ENCODE results near the gene OLFML3.

GRCh38 chr1:113940365-113941244 is 38.7 kb upstream of the OLFML3 start:
- TF ChIP-seq EZH2 (IDR thresholded peaks at IDR 0.05; ENCODE audit: borderline replicate concordance, low read depth, low read length, severe bottlenecking) (no peak), CTCF (IDR thresholded peaks at IDR 0.05; ENCODE audit: borderline replicate concordance, extremely low read depth, low read length, poor library complexity, severe bottlenecking) (no peak)
